ENCODE measurements around the gene PSD. TPM values are rescaled to one million over a fixed set of nuclear protein-coding genes. Genes with fewer than 3 reads are reported as not detected.
A peak's percentile ranks its signal among the peaks of the same experiment; 100 is the strongest.

Gene PSD
- total RNA-seq, 2 donors from 2014 or later, result 2.9 to 5.1 TPM

DNA sequence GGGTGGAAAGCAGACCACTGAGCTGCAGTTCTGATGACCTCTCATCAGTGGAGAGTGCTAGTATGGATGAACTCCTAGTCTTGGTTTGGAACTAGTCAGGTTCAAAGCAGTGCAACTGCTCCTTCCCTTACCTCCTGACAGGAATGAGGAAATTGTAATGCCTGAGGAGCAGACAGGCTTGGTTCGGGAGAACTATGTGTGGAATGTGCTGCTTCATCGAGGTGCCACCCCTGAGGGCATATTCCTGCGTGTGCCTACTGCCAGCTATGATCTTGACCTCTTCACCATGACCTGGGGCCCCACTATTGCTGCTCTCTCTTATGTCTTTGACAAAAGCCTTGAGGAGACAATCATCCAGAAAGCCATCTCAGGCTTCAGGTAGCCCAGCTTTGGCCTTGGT lies 50.5 kb downstream of the PSD start:
- DNase-seq (no peak), ATAC-seq (no peak)
- Mint-ChIP-seq H3K27ac (no peak overlapping the region), H3K4me1 (no peaks in the 10 kb centered on the region), H3K27me3 (no peaks in the 10 kb centered on the region), H3K36me3 (ENCODE audit: low read depth) (peaks cover 16% of the 10 kb centered on the region), H3K4me3 (no peak overlapping the region)
- no peaks in the 10 kb centered on the region for H3K9me3 ChIP-seq (ENCODE audit: control insufficient read depth, low read length, poor library complexity, severe bottlenecking)

DNA sequence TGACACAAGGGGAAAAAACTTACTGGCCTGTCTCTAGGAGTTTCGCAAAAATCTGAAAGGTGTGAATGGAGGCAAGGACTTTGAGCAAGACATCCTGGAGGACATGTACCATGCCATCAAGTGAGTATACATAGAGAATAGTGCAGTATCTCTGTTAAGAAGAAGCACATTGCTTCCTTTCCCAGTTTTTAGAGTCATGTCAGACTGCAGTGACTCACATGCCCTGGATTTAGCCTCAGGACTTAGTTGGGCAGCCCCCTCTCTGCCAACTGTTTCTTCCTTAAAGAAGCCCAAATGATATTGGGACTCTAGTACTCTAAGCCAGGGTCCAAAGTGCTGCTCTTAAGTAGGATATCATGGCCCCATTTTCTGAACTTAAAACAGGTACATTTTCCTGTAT lies 51.1 kb downstream of the PSD start:
- Mint-ChIP-seq H3K4me3 (no peak overlapping the region), H3K36me3 (ENCODE audit: low read depth) (peaks cover 16% of the 10 kb centered on the region), H3K27me3 (no peaks in the 10 kb centered on the region), H3K27ac (peak overlapping the region; percentile 51), H3K4me1 (no peaks in the 10 kb centered on the region)
- ATAC-seq, result no peak
- DNase-seq, result no peak
- H3K9me3 ChIP-seq (ENCODE audit: control insufficient read depth, low read length, poor library complexity, severe bottlenecking), result no peaks in the 10 kb centered on the region

DNA sequence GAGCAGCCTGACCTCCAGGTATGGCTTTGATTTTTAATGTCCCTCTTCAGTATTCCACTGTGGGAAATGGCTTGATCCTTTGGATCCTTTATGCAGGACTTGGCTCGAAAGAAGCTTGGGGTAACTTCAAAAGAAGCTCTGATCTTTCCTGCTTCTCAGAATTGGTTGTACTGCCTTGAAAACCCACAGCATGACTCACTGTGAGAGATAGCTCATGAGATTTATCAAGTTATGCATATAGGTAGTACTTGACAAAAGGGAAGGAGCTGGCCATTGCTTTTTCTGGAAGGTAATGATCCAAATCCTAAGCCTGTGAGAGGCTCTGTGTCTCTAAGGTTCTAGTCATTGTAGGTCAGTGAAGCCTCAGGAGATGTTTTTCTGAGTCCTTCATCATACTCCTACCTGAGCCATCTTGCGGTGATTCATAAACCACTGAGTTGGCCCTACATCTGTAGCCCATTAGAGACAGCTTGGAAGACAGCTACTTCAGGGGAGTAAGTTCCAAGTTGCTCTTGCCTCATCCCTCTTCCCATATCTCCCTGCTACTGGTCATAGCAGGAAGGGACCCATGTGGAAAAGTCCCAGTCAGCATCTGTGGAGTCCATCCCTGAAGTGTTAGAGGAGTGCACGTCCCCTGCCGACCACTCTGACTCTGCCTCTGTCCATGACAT lies 59.7 kb downstream of the PSD start:
- H3K36me3 Mint-ChIP-seq (ENCODE audit: low read depth), result peaks cover 8% of the 10 kb centered on the region

DNA sequence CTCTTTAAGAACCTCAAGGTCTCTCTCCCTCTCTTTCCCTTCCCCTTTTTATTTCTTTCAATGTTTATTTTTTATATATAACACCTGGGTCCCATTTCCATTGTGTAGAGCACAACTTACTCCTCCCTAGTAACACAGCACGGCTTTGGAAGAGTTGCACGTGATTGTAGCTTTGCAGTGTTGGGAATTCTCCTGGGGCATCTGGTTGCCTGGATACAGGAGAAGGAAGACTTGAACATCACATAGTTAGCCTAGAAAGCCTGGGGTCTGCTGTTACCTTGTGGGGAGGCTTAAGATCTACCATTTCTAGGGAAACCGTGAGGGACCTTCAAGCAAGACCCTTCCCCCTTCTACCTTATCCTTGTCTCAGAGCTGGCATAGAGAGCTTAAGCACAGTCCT lies 64.1 kb downstream of the PSD start:
- Mint-ChIP-seq H3K36me3 (ENCODE audit: low read depth) (peaks cover 3% of the 10 kb centered on the region), H3K27ac (no peak overlapping the region), H3K4me1 (peaks cover 5% of the 10 kb centered on the region), H3K4me3 (no peak overlapping the region), H3K27me3 (no peaks in the 10 kb centered on the region)
- ATAC-seq (no peak), DNase-seq (no peak)
- H3K9me3 ChIP-seq (ENCODE audit: control insufficient read depth, low read length, poor library complexity, severe bottlenecking), result no peaks in the 10 kb centered on the region

More for the DNA sequence above, 59.7 kb downstream of the PSD start:
- Mint-ChIP-seq H3K4me3 (no peak overlapping the region), H3K4me1 (peaks cover 9% of the 10 kb centered on the region), H3K27me3 (no peaks in the 10 kb centered on the region), H3K27ac (no peak overlapping the region)
- no peak for ATAC-seq
- H3K9me3 ChIP-seq (ENCODE audit: control insufficient read depth, low read length, poor library complexity, severe bottlenecking), result no peaks in the 10 kb centered on the region
- no peak for DNase-seq

Other genes with a start within 250 kb of the PSD start
- gene ELOVL3, start 192.5 kb downstream of the PSD start, total RNA-seq, result not detected
- not detected for gene PITX3, start 177.3 kb downstream of the PSD start, total RNA-seq
- 10 to 100 TPM; 42.8 to 44.6 TPM for gene GBF1, start 173.3 kb downstream of the PSD start, total RNA-seq
- 100 to 1,000 TPM; 364 to 390 TPM for gene NFKB2, start 23.1 kb downstream of the PSD start, total RNA-seq
- 10 to 100 TPM in 1 of 2 donors, 1 to 10 TPM in 1; 9.9 to 14.2 TPM for gene FBXL15, start 2.1 kb upstream of the PSD start, total RNA-seq
- gene CUEDC2, start 13.8 kb upstream of the PSD start, total RNA-seq, result 10 to 100 TPM; 27.4 to 30.7 TPM
- gene C10orf95, start 32.8 kb upstream of the PSD start, total RNA-seq, result under 1 TPM in 1 of 2 donors, not detected in 1; 0.50 TPM
- gene ACTR1A, start 83.9 kb upstream of the PSD start, total RNA-seq, result 10 to 100 TPM; 57.5 to 58.0 TPM
- gene SUFU, start 85.2 kb upstream of the PSD start, total RNA-seq, result 10 to 100 TPM; 14.4 to 16.4 TPM
- gene TRIM8, start 225.7 kb upstream of the PSD start, total RNA-seq, result 10 to 100 TPM; 63.6 to 73.0 TPM

Measured in T-helper 17 cell (primary cell).